DOHH2 (cell line): ENCODE measurements around the gene BCL2L13.

Experiments
- EZH2phosphoT487 ChIP-seq: fragments of 200-600 bp; sonication (generic); IDR thresholded peaks from 2 replicates; pipeline ENCODE4 v1.6.1; 2017; ENCODE audit warnings: borderline replicate concordance, mild to moderate bottlenecking, antibody characterized with exemption, low read length, moderate library complexity, mixed read lengths
- TF ChIP-seq, protein P1 (sequence below): fragments of 200-600 bp; sonication (generic); IDR thresholded peaks from one replicate; pipeline ENCODE4 v1.5.1; 2014; ENCODE audit warnings: antibody characterized with exemption, mild to moderate bottlenecking, low read depth, low read length; ENCODE audit not compliant: poor library complexity, severe bottlenecking

GRCh38 chr22:17590586-17590985 is 48.0 kb upstream of the BCL2L13 start:
- TF ChIP-seq, protein P1, sequence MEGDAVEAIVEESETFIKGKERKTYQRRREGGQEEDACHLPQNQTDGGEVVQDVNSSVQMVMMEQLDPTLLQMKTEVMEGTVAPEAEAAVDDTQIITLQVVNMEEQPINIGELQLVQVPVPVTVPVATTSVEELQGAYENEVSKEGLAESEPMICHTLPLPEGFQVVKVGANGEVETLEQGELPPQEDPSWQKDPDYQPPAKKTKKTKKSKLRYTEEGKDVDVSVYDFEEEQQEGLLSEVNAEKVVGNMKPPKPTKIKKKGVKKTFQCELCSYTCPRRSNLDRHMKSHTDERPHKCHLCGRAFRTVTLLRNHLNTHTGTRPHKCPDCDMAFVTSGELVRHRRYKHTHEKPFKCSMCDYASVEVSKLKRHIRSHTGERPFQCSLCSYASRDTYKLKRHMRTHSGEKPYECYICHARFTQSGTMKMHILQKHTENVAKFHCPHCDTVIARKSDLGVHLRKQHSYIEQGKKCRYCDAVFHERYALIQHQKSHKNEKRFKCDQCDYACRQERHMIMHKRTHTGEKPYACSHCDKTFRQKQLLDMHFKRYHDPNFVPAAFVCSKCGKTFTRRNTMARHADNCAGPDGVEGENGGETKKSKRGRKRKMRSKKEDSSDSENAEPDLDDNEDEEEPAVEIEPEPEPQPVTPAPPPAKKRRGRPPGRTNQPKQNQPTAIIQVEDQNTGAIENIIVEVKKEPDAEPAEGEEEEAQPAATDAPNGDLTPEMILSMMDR = no peak
- no peak for TF ChIP-seq EZH2phosphoT487
